Islet precursor cell (in vitro differentiated cells): ENCODE measurements around the gene CTNNA2.

Experiments used
- DNase-seq: peaks from one replicate; pipeline ENCODE4 v3.0.0-alpha.2; 2018

The CTNNA2 gene

DNA sequence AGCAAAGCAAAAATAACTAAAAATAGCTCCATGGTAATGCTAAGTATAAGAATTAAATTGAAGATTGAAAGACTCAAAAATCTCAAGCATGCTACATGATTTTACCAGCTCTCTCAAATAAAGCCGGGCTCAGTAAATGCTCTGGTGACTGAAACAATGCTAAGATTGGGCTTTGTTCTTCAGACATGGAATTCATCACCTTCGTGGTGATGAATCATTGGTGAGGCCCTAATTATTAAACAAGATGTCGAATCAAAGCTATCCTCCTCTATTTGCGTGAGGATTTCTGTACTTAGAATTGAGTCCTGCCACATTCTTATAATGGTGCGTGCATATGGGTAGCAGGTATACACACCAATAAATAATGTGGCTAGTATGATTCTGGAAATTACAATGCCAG is 850.5 kb downstream of the CTNNA2 start:
- DNase-seq = no peak

DNA sequence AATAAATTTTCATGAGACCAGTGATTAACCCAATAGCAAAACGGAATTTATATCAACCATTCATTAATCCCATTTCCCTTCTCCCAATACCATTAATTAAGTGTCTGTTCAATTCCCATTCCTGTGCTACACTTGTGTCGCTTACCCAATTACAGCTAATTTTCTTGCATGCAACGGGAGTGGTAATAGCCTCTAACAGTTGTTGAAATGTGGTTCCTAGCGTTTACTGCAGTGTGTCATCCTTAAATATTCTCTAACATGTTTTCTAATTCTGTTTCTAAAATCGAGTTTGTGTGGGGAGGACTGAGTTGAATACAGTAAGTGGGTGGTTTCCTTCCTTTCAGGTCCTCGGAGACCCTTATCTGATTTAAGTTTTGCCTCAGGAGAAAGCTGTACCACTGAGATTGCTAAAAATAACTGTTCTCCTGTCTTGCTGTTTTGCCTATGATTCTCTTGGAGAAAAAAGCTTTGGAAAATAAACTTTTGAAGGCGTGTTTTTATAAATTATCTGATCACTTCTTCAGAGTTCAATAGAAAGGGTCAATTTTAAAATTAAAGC is 851.0 kb downstream of the CTNNA2 start:
- no peak for DNase-seq

DNA sequence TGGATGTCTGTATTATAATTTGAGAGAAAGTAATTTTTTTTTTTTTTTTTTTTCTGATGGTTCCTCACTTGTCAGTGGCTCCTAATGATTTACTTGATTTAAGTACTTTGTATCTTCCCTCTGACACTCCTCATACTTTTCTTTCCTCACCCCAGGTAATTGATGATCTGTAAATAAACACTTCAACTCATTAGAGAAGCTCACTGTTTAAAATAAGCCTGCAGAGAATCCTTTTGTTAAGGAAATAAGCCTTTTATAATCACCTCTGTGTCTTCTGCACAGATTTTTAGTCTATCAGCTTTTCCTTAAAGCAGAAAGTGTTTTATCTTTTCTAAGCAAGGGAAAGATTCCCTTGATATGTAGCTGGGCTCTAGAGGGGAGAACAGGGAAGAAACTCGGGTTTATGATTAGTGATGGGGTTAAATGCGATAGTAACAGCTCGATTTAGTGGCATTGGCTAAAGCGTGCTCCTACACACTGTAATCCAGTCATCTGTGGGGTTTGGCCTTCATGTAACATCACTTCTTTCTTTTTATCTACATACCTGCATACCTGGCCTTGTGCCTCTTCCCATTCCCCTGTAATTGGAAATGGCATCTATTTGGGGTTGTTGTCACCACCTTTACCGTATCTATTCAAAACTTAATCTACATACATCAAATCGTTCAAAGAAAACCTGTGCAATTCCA is 851.8 kb downstream of the CTNNA2 start:
- DNase-seq = no peak

DNA sequence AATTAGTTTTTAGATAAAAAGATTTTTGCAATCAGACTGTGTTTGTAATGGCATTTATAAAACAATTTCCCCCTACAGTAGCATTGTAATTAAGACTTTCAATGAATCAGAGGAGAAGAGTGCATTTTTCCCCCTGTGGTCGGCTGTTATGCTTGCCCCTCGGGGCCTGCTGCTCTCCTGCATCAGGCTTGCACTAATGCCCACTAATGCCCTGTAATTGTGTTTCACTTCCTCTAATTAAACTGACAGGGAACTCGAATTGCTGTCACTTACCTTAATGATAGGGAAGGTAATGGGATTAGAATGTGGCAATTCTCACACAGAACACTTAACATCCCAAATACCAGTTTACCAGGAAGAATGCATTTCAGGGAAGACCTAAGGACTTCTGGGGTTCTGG is 852.9 kb downstream of the CTNNA2 start:
- peak; percentile 83 for DNase-seq

DNA sequence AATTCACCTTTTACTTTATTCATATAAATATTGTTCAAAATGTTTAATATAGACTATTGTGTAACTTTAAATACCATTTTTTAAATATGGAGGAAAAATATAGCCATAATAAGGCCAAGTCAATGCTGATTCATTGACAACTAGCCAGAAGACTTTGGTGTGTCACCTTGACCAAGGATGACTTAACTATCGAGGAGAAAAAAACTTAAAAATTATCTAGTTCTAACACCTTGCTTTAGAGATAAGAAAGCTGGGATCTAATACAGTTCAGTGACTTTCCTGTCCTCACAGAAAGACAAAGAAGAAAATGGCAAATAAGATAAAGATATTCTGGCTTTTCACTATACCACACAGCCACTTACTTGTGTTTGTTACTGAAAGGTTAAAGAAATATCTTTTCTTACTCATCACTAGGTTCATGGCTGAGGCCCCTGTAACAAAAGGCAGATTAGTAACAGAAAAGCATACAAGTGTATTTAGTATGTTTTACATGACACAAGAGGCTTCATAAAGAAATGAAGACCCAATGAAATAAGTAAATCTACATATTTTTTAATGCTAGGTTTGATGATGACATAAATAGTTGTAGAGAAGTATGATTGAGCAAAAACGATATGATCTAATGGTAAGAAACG is 857.6 kb downstream of the CTNNA2 start:
- DNase-seq = no peak

DNA sequence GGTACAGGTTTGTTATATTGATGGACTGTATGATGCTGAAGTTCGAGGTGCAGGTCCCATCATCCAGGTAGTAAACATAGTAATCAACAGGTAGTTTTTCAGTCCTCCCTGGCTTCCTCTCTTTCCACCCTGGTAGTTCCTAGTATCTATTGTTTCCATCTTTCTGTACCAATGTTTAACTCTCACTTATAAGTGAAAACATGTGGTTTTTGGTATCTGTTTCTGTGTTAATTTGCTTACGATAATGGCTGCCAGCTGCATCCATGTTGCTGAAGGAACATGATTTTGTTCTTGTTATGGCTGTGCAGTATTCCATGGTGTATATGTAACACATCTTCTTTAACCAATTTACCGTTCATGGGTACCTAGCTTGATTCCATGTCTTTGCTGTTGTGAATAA is 861.3 kb downstream of the CTNNA2 start:
- DNase-seq = no peak

DNA sequence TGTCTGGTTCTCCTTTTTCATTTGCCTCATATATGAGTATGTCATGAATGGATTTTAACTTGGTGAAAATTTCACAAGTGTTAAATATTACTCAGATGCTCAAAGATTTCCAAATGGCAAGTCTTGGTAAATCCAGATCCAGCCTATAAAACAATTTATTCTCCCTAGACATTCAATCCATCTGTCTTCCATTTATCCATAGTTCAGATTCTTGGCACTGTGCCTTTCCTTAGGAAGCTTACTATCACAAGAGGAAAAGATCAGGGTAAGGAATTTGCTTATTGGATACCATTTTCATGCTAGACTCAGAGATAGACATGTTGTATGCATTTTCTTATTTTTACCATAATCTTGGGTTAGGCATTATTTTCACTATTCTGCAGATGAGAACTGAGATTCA is 864.2 kb downstream of the CTNNA2 start:
- no peak for DNase-seq

DNA sequence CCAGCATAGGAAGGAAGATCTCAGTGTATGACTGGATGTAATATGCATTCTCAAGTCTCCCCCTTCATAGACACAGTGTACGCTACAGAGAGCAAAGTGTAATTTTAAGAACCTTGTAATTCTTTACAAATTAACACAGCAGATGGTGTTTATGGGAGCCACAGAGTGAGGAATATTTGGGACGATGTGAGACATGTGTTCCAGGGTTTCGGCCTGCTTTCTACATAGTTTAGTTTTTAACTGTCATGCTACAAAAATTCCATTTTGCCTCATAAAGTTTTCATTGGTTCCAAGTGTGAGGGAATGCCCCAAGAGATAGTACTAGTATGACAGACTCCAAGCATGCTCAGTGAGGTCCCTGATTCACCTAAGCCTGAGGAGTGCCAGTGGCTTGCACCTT is 867.9 kb downstream of the CTNNA2 start:
- DNase-seq = no peak

DNA sequence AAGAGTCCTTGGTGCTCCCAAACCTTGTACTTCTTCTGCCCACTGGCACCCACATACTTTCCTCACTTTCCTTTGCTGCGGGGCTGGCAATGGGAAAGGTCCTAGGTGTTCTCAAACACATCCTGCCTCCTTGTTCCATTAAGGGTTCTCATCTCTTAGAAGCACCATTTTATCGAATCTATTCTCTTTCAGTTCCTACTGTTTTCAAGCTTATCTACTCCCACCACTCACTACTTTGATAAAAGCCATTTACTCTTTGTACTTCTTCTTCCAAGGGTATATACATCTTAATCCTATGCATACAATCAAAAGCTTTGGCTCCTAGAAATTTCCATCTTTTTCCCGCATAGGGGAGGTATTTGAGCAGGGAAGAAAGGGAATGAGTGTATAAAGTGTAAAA is 868.8 kb downstream of the CTNNA2 start:
- no peak for DNase-seq

DNA sequence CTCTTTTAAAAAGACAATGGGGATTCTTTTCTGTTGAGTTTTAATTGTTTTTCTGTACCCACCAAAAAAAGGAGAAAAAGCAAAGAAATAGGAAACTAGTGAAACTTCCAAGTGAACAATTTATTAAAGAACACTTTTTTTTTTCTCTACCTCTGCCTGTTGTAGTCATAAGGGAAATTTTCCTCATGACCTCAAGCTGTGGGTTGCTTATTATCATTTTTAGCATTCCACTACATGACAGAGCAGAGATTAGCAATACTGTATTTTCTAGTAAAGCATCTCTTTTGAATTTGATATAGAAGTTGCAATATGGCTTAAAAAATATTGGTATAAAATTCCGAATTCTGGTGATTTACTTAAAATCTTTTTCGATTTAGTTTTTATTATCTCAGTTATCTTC is 879.6 kb downstream of the CTNNA2 start:
- DNase-seq = no peak

DNA sequence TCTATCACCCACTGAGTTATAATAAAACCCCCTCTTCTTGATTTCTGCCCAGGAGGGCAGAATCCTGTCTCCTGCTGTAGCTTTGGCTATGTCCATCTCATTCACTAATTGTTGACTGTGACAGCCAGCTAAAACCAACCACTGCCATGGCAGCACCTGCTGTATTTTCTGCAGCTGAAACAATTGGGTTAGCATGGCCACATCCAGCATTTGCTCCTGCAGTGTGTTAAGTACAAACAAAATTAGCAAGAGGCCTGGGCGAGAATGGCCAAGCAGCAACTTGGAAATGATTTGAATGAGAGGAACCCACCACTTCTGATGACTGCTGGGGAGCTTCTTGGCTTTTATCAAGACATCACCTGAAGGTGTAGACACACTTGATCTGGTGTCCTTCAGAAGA is 881.1 kb downstream of the CTNNA2 start:
- DNase-seq = no peak

DNA sequence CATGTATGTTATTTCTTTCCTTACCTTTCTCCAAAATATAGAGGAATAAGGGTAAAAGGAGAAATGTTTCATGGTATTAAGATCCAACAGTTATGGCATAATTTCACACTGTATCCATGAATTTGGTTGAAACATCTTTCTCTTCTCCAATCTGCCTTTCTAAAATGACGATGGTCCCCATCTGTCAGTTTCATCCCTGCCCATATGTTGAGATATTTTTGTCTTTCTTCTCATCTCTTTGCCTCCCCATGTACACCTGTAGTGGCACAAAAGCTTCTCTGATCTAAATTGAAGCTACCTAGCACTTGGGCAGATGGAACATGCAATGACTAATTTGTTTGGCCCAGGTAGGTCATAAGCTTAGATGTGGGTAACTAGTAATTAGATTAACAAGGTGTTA is 882.4 kb downstream of the CTNNA2 start:
- no peak for DNase-seq

DNA sequence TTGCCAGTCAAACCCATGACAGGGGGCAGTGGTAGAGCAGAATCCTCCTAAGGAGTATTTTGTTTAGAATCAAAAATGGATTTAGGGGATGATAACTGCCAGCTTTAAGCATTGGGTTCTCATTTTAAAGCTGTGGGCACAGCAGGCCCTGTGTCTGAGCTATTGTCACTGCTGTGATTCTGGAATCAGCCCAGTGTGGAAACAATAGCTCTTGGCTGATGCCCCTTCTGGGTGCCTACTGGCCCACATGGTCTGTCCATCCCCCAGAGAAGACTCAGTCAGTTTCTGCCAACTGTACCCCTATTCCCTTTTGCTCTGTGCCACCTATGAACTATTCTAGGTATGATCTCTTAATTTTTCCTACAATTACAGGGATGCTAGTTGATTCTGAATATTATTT is 883.4 kb downstream of the CTNNA2 start:
- no peak for DNase-seq

DNA sequence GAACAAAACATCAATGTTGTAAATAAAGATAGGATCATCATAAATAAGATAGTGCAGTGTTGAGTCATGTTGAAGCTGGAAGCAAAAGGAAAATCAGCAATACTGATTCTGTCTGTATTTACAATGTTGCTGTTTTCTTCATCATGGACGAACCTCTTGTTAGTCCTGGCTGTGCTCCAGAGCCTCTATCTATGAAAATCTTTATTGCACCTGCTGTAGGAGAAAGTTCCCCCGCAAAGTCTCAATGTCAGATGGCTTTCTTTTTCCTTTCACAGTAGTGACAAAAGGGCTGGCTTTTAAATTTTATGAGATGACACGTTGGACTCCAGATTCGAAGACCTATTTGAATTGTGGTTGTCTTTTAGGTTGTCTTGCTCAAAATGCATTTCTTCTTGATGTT is 890.2 kb downstream of the CTNNA2 start:
- DNase-seq = no peak

DNA sequence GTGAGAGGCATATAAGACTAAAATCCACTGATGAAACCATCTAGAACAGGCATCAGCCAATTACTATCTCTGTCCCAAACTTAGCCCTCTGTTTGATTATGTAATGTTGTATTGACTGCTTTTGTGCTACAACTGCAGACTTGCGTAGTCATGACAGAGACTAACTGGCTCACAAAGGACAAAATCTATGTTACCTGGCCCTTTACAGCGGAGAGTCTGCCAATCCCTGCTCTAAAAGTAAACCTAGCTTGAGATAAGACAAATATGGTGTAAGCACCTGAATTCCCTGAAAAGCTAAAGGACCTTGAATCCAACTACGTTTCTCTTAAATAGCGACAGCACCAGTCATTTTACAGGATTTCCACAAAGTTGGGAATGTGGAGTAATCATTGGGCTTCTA is 894.5 kb downstream of the CTNNA2 start:
- DNase-seq = no peak

DNA sequence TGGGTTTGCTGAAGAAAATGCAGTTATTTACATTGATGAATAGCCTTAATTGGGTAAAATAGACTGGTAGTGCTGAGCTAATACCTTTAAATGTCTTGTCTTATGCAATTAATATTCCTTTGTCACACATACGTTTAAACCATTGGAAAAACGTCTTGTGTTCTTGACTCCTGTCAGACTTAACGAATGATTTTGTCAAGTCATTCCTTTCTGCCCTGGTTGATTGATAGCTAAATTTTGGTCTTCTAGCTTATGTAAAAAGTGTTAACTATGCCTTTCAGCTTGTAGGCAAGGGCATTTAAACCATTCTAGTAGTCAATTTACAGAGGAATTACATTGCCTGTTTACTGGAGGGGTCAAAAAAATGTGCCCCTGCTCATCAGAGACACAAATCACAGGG is 897.5 kb downstream of the CTNNA2 start:
- DNase-seq = no peak

DNA sequence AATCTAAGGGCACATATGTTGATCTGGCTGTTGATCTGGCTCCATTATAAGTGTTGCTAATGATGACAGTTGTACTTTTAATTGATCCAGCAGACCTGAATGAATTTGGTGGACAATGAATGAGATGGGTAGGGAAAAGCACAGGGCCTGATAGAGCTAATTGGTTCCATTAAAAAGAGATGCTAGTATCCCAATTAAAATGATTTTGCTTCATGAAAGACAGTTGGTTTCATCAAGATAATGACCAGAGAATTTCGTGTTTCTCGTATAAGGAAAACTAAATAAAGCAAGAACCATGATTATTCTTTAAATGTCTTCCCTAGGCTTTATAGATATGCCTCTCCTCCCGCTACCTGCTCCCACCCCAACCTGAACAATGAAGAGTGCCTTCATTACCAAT is 900.3 kb downstream of the CTNNA2 start:
- DNase-seq = no peak

DNA sequence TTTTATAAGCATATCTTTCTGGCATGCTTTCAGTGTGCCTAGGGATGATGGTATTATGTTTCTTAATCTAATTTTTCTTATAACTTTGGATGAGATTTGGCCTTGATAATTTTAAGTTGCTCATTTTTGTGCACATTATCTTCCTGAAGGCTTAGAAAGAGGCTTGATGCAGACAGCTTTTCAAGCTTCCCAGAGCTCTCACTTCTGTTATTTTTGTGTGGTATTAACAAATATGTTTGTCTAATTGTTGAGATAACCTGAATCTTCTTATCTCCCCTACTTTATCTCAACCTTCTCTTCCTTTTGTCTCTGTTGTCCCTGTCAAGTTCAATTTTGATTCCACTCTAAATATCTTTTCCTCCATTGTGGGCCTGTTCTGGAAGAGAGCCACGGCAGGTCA is 904.9 kb downstream of the CTNNA2 start:
- no peak for DNase-seq

DNA sequence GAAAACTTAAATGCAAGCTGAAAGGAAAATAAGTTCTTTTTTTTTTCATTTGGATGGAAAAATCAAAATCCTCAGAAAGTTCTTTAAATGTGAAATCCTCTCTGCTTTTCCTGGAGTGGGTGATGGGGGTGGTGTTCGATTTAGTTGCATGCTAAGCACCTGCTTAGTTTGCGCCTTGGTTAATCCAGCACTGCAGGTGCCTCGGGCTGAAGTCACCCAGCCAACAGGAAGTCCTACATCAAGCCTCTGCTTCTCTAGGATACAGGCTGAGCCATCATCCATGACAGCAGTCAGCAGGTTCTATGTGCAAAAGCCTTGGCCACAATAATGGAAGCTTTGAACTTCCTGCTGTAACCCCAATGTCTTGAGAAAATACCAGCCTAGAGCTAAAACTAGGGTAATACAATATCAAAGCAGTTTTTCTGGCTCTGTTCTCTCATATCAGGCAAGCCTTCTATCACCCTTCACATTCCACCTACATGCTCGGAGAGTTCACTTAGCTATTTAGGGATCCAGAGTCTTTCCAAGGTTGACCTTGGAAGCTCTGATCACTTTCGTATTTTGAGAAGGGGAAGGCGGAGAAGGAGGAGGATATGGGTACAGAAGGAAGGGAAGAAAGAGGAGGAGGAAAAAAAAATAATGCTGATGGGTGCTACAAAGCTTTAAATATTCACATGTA is 907.8 kb downstream of the CTNNA2 start:
- no peak for DNase-seq

DNA sequence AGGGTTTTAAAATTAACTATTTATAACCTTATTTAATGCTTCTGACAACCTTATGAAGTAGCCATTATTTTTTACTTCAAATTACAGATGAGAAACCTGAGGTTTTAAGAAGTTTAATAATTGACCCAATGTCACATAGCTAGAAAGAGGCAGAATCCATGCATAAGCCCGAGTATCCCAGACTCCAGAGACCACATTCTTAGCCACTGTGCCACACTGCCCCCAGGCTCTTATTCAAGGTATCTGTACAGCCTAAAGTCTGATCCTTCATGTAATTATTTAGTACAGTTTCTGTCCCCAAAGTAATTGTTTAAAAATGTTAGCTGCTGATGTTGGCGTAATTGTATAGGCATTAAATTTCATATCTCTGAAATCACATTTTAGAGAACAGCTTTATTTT is 916.4 kb downstream of the CTNNA2 start:
- DNase-seq = peak; percentile 59

DNA sequence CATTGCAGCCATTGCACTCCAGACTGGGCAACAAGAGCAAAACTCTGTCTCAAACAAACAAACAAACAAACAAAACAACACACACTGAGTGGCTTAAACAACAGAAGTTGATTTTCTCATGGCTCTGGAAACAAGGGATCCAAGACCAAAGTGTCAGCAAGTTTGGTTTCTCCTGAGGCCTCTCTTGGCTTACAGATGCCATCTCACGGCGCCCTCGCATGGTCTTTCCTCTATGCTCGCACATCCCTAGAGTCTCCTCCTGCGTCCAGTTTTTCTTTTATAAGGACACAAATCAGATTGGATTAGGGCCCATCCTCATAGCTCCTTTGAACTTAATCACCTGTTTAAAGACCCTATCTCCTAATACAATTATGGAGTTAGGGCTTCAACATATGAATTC is 925.1 kb downstream of the CTNNA2 start:
- DNase-seq = no peak

DNA sequence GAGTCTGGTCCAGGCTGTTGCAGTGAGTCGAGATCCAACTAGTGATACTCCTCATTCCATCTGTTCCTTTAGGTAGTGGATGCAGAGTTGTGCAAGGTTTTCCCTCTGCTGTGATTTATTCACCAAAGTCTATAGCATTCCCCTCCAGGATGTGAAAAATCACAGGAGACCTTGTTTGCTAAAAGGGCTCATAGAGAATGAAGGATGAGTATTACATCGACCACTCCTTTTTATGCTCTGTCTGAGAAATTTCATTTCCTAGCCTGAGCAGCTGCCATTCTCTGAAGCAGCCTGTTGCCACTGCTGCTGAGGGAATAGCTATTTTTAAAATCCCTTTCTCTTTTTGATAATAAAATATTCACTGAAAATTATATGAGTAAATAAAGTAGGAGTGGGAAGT is 925.8 kb downstream of the CTNNA2 start:
- DNase-seq = no peak

DNA sequence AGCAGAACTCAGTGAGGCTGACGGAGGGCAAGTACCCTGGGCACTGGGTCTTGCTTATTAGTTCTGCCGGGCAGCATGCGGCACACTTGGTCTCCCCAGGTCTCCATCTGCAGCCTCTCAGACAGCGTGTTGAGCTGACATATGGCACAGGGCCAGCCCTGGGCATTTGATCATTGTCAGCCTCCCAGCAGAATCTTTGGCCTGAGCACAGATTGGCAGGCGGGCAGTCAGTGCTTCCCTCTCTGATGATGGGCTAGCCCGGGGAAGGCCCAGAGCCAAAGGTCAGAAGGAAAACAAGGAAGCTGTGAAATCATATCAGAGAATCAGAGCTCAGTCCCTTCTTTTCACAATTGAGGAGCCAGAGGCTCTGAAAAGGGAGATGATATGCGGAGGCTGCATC is 941.8 kb downstream of the CTNNA2 start:
- DNase-seq = no peak

DNA sequence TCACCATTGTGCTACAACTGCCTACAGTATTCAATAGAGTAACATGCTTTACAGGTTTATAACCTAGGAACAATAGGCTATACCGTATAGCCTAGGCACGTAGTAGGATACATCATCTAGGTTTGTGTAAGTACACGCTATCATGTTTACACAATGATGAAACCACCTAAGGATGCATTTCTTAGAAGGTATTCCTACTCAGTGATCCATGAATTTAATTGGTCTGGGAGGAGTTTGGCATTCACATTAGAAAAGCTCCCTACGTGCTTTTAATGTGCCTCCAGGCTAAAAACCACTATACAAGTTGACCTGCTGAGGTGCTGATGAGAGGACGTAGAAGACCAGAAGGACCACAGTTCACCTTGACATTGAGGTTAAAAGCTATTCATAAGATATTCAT is 946.2 kb downstream of the CTNNA2 start:
- no peak for DNase-seq
